ENCODE results near the gene STMN3.
"Not testable (repeated sequence)": the region's sequence is repeated elsewhere in the genome, so short reads cannot be mapped to it uniquely, and the experiment has no call there.

Gene STMN3

DNA sequence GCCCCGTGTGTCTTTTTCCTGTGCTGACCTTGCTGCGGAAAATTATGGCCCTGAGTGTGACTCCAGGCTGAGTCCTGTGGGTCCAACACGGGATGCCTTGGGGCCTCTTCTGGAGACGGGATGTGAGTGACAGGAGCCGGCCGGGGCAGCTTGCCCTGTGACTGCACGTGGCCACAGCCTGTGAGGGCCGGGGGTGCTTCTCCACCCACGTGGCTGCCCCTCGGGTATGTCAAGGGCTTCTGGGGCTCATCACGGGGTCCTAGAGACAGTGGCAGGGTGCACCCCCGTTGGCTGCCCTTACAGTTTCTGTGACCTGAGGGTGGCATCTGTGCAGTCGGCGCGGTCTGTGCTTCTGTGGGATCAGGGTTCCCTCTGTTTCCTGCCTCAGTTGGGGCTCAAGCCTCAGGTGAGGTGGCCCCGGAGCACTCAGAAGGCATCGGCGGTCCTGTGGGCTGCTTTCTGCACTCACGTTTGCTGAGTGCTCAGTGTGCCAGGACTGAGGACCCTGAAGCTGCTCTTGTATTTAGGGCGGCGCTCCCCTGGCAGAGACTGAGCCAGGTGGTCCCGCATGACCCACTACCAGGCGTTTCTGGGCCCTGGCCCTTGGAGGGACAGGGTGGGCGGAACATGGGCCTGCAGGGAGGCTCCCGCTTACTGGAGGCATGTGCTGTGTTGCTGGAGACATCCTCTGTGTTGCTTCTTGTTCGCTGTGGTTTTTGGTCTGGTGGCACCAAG, 10.3 kb upstream of the STMN3 start:
- ChIA-PET CTCF (no interaction called here), POLR2A (no interaction called here)
- no peak for TF ChIP-seq CTBP1 (IDR thresholded peaks at IDR 0.05; ENCODE audit: borderline replicate concordance)
- TF ChIP-seq FOXK2 (IDR thresholded peaks at IDR 0.05) = no peak
- no peak for TF ChIP-seq SP1 (IDR thresholded peaks at IDR 0.05)
- no peak for TF ChIP-seq L3MBTL2 (conservative IDR thresholded peaks at IDR 0.05)
- no peak for TF ChIP-seq FOXA1 (IDR thresholded peaks at IDR 0.05)
- TF ChIP-seq PKNOX1 (IDR thresholded peaks at IDR 0.05) = no peak
- no peak for TF ChIP-seq SUZ12 (IDR thresholded peaks at IDR 0.05)
- no peak for DNase-seq (ENCODE audit: extremely low spot score)

- CTCF ChIA-PET = no interaction called here
Observed at GRCh38 chr20:63662813-63663189, 9.6 kb upstream of the STMN3 start.

GRCh38 chr20:63661959-63662812, 9.0 kb upstream of the STMN3 start:
- ChIA-PET POLR2A (interaction anchor here (1.4 kb wide), 1 partner anchor 9 kb away, joined by 3 read pairs; the partner anchor contains the start of gene STMN3), CTCF (no interaction called here)
- TF ChIP-seq SUZ12 (IDR thresholded peaks at IDR 0.05) (no peak), FOXA1 (IDR thresholded peaks at IDR 0.05) (no peak), ELF4 (IDR thresholded peaks at IDR 0.05) (no peak), FOXM1 (IDR thresholded peaks at IDR 0.05; ENCODE audit: borderline replicate concordance) (no peak), PKNOX1 (IDR thresholded peaks at IDR 0.05) (no peak), SP1 (IDR thresholded peaks at IDR 0.05) (no peak), L3MBTL2 (conservative IDR thresholded peaks at IDR 0.05) (no peak), LEF1 (IDR thresholded peaks at IDR 0.05; ENCODE audit: borderline replicate concordance) (no peak), FOXK2 (IDR thresholded peaks at IDR 0.05) (no peak), TARDBP (IDR thresholded peaks at IDR 0.05) (no peak), HDGF (IDR thresholded peaks at IDR 0.05; ENCODE audit: borderline replicate concordance) (no peak), CTBP1 (IDR thresholded peaks at IDR 0.05; ENCODE audit: borderline replicate concordance) (no peak), ARNT (IDR thresholded peaks at IDR 0.05) (no peak), BHLHE40 (IDR thresholded peaks at IDR 0.05; ENCODE audit: borderline replicate concordance) (no peak), ZNF384 (IDR thresholded peaks at IDR 0.05) (no peak), NFRKB (IDR thresholded peaks at IDR 0.05) (no peak)
- no peak for DNase-seq (ENCODE audit: extremely low spot score)

More at GRCh38 chr20:63662813-63663189, 9.6 kb upstream of the STMN3 start:
- no peak for DNase-seq (ENCODE audit: extremely low spot score)
- no peak for TF ChIP-seq SP1 (IDR thresholded peaks at IDR 0.05)
- TF ChIP-seq ARNT (IDR thresholded peaks at IDR 0.05) = no peak
- TF ChIP-seq L3MBTL2 (conservative IDR thresholded peaks at IDR 0.05) = no peak
- no peak for TF ChIP-seq TARDBP (IDR thresholded peaks at IDR 0.05)
- no peak for TF ChIP-seq LEF1 (IDR thresholded peaks at IDR 0.05; ENCODE audit: borderline replicate concordance)
- no peak for TF ChIP-seq FOXK2 (IDR thresholded peaks at IDR 0.05)
- no peak for TF ChIP-seq NFRKB (IDR thresholded peaks at IDR 0.05)
- no peak for TF ChIP-seq ELF4 (IDR thresholded peaks at IDR 0.05)
- no peak for TF ChIP-seq BHLHE40 (IDR thresholded peaks at IDR 0.05; ENCODE audit: borderline replicate concordance)
- TF ChIP-seq CTBP1 (IDR thresholded peaks at IDR 0.05; ENCODE audit: borderline replicate concordance) = no peak
- no peak for TF ChIP-seq PKNOX1 (IDR thresholded peaks at IDR 0.05)
- POLR2A ChIA-PET = interaction anchor here (1.4 kb wide), 1 partner anchor 10 kb away, joined by 3 read pairs; the partner anchor contains the start of gene STMN3

- ChIA-PET POLR2A (interaction anchor here (1.1 to 1.4 kb wide), 2 partner anchors 8 to 126 kb away, joined by 3 read pairs; partner anchors contain the start of gene STMN3), CTCF (no interaction called here)
- DNase-seq (ENCODE audit: extremely low spot score) = no peak
- TF ChIP-seq CTBP1 (IDR thresholded peaks at IDR 0.05; ENCODE audit: borderline replicate concordance) (no peak), LEF1 (IDR thresholded peaks at IDR 0.05; ENCODE audit: borderline replicate concordance) (no peak), ARNT (IDR thresholded peaks at IDR 0.05) (no peak), FOXM1 (IDR thresholded peaks at IDR 0.05; ENCODE audit: borderline replicate concordance) (no peak), FOXA1 (IDR thresholded peaks at IDR 0.05) (no peak), SP1 (IDR thresholded peaks at IDR 0.05) (no peak), TARDBP (IDR thresholded peaks at IDR 0.05) (no peak), FOXK2 (IDR thresholded peaks at IDR 0.05) (no peak), ELF4 (IDR thresholded peaks at IDR 0.05) (no peak), HDGF (IDR thresholded peaks at IDR 0.05; ENCODE audit: borderline replicate concordance) (no peak), BHLHE40 (IDR thresholded peaks at IDR 0.05; ENCODE audit: borderline replicate concordance) (no peak), SUZ12 (IDR thresholded peaks at IDR 0.05) (no peak), L3MBTL2 (conservative IDR thresholded peaks at IDR 0.05) (no peak), ZNF384 (IDR thresholded peaks at IDR 0.05) (no peak), NFRKB (IDR thresholded peaks at IDR 0.05) (no peak), PKNOX1 (IDR thresholded peaks at IDR 0.05) (no peak)
Observed at GRCh38 chr20:63661108-63661507, 7.9 kb upstream of the STMN3 start.

GRCh38 chr20:63660622-63661021, 7.4 kb upstream of the STMN3 start:
- TF ChIP-seq SP1 (IDR thresholded peaks at IDR 0.05) = no peak
- TF ChIP-seq TARDBP (IDR thresholded peaks at IDR 0.05) = no peak
- TF ChIP-seq SUZ12 (IDR thresholded peaks at IDR 0.05) = no peak
- no peak for TF ChIP-seq ELF4 (IDR thresholded peaks at IDR 0.05)
- TF ChIP-seq NFRKB (IDR thresholded peaks at IDR 0.05) = no peak
- TF ChIP-seq FOXK2 (IDR thresholded peaks at IDR 0.05) = no peak
- TF ChIP-seq FOXM1 (IDR thresholded peaks at IDR 0.05; ENCODE audit: borderline replicate concordance) = no peak
- TF ChIP-seq ARNT (IDR thresholded peaks at IDR 0.05) = no peak
- no peak for TF ChIP-seq ZNF384 (IDR thresholded peaks at IDR 0.05)
- no peak for TF ChIP-seq FOXA1 (IDR thresholded peaks at IDR 0.05)
- TF ChIP-seq HDGF (IDR thresholded peaks at IDR 0.05; ENCODE audit: borderline replicate concordance) = no peak
- no peak for TF ChIP-seq CTBP1 (IDR thresholded peaks at IDR 0.05; ENCODE audit: borderline replicate concordance)
- no peak for TF ChIP-seq L3MBTL2 (conservative IDR thresholded peaks at IDR 0.05)
- TF ChIP-seq LEF1 (IDR thresholded peaks at IDR 0.05; ENCODE audit: borderline replicate concordance) = no peak
- DNase-seq (ENCODE audit: extremely low spot score) = no peak
- ChIA-PET CTCF (no interaction called here), POLR2A (interaction anchor here (1.1 kb wide), 1 partner anchor 125 kb away, joined by 3 read pairs; no protein-coding TSS in a partner anchor)

DNA sequence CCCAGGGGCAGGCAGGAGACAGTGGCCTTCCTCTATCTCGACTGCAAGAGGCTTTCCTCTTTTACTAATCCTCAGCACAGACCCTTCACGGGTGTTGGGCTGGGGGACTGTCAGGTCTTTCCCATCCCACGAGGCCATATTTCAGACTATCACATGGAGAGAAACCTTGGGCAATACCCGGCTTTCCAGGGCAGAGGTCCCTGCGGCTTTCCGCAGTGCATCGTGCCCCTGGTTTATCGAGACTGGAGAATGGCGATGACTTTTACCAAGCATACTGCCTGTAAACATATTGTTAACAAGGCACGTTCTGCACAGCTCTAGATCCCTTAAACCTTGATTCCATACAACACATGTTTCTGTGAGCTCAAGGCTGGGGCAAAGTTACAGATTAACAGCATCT, 7.0 kb upstream of the STMN3 start:
- POLR2A ChIA-PET; CTCF ChIA-PET; DNase-seq (ENCODE audit: extremely low spot score): not testable (repeated sequence)
